ENCODE measurements around the gene BTBD7.

GRCh38 chr14:93214598-93214997, 118.2 kb downstream of the BTBD7 start:
- TF ChIP-seq CTCF (IDR thresholded peaks at IDR 0.05 in 2 of 3, conservative IDR thresholded peaks at IDR 0.05 in 1 of 3; ENCODE audit: borderline replicate concordance in 1 of 3, insufficient read depth in 1 of 3, low read depth in 2 of 3, low read length in 2 of 3) (no peak), SIN3A (IDR thresholded peaks at IDR 0.05; ENCODE audit: low read depth) (no peak), SP1 (IDR thresholded peaks at IDR 0.05; ENCODE audit: low read depth) (no peak), CEBPB (IDR thresholded peaks at IDR 0.05; ENCODE audit: low read depth) (no peak), POLR2A (IDR thresholded peaks at IDR 0.05; ENCODE audit: borderline replicate concordance, extremely low read depth, insufficient read depth, insufficient read length) (no peak), EGR1 (IDR thresholded peaks at IDR 0.05; ENCODE audit: low read depth) (no peak), ZNF274 (IDR thresholded peaks at IDR 0.05; ENCODE audit: low read depth, low read length) (no peak), POLR2AphosphoS5 (IDR thresholded peaks at IDR 0.05; ENCODE audit: low read depth, low read length) (no peak), SRF (IDR thresholded peaks at IDR 0.05; ENCODE audit: low read depth) (no peak), YY1 (IDR thresholded peaks at IDR 0.05; ENCODE audit: extremely low read depth, insufficient replicate concordance, low read depth, low read length) (no peak), EZH2 (IDR thresholded peaks at IDR 0.05) (no peak), REST (IDR thresholded peaks at IDR 0.05; ENCODE audit: low read depth) (no peak)
- TF ChIP-seq, protein P1, sequence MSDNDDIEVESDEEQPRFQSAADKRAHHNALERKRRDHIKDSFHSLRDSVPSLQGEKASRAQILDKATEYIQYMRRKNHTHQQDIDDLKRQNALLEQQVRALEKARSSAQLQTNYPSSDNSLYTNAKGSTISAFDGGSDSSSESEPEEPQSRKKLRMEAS (IDR thresholded peaks at IDR 0.05): no peak
- TF ChIP-seq, protein P2, sequence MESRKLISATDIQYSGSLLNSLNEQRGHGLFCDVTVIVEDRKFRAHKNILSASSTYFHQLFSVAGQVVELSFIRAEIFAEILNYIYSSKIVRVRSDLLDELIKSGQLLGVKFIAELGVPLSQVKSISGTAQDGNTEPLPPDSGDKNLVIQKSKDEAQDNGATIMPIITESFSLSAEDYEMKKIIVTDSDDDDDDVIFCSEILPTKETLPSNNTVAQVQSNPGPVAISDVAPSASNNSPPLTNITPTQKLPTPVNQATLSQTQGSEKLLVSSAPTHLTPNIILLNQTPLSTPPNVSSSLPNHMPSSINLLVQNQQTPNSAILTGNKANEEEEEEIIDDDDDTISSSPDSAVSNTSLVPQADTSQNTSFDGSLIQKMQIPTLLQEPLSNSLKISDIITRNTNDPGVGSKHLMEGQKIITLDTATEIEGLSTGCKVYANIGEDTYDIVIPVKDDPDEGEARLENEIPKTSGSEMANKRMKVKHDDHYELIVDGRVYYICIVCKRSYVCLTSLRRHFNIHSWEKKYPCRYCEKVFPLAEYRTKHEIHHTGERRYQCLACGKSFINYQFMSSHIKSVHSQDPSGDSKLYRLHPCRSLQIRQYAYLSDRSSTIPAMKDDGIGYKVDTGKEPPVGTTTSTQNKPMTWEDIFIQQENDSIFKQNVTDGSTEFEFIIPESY (IDR thresholded peaks at IDR 0.05; ENCODE audit: extremely low read depth, insufficient replicate concordance, low read length): no peak
